ENCODE measurements around the gene RYR2. TPM values are rescaled to one million over a fixed set of nuclear protein-coding genes. Genes with fewer than 3 reads are reported as not detected.

RYR2 gene
- total and polyA plus RNA-seq, 11 donors, result 77.7 to 1,319 (median 805) TPM

DNA sequence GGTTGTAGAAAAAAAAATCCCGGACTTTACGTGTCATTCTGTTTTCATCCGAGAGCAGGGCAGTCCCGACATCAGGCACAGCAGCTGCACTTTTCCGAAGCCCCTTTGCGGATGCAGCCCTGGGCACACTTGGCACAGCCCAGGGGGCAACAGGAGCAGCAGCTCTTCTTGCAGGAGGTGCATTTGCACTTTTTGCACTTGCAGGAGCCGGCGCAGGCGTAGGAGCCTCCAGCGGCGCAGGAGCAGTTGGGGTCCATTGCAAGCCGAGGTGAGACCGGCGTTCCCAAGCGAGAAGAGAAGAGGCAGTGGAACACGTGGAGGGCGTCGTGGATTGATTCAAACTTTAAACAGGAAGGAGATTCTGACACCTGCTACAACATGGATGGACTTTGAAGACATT lies 37.9 kb upstream of the RYR2 start, which contains the start of gene MT1HL1:
Gene MT1HL1 (minus strand): TSS at position 326 of the 400 bp plus-strand sequence. CDS start 69 bp downstream, at position 257.
- ATAC-seq (no peak), DNase-seq (no peak)
- 89 to 92% (median 92%) methylated on average over 18 of the region's 18 CpGs for WGBS, 4 donors

DNA sequence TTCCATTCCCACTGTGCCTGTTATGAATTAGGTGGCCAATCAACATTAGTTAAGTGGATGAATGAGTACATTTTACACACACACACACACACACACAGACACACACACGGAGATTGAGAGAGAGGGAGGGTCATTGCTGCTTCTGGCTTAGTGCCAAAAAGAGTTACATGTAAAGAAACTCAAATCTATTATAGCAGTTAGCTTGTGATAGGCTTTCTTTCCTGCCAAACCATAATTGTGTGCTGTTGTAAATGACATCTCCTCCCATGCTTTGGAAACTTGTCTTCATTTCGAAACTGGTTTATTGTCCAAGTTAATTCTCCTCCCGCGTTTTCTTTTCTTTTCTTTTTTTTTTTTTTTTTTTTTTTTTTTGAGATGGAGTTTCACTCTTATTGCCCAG lies 36.3 kb upstream of the RYR2 start:
- intact Hi-C loops (cut with DNase I), result no loop called here
- H3K36me3 ChIP-seq, result peaks cover 0 to 2% (median 0%) of the 10 kb centered on the region in 9 donors
- no peak for DNase-seq
- no peak for TF ChIP-seq POLR2A (IDR thresholded peaks at IDR 0.05)
- TF ChIP-seq, protein P1, sequence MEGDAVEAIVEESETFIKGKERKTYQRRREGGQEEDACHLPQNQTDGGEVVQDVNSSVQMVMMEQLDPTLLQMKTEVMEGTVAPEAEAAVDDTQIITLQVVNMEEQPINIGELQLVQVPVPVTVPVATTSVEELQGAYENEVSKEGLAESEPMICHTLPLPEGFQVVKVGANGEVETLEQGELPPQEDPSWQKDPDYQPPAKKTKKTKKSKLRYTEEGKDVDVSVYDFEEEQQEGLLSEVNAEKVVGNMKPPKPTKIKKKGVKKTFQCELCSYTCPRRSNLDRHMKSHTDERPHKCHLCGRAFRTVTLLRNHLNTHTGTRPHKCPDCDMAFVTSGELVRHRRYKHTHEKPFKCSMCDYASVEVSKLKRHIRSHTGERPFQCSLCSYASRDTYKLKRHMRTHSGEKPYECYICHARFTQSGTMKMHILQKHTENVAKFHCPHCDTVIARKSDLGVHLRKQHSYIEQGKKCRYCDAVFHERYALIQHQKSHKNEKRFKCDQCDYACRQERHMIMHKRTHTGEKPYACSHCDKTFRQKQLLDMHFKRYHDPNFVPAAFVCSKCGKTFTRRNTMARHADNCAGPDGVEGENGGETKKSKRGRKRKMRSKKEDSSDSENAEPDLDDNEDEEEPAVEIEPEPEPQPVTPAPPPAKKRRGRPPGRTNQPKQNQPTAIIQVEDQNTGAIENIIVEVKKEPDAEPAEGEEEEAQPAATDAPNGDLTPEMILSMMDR (IDR thresholded peaks at IDR 0.05), result no peak
- H3K27ac ChIP-seq, result peak overlapping the region in 1 of 12 donors; percentile 93
- no peaks in the 10 kb centered on the region for H3K9me3 ChIP-seq
- H3K27me3 ChIP-seq, result no peaks in the 10 kb centered on the region
- peaks cover 0 to 30% (median 6%) of the 10 kb centered on the region in 12 donors for H3K4me1 ChIP-seq
- no peak overlapping the region for H3K4me3 ChIP-seq
- ATAC-seq, result no peak
- WGBS, 4 donors, result 57 to 64% (median 60%) methylated on average over 4 of the region's 4 CpGs

More for the DNA sequence above, 37.9 kb upstream of the RYR2 start, which contains the start of gene MT1HL1:
- TF ChIP-seq POLR2A (IDR thresholded peaks at IDR 0.05), result no peak
- TF ChIP-seq, protein P1 (IDR thresholded peaks at IDR 0.05), result no peak
- peak within 1 kb of the TSS in 2 of 12 donors; percentile 50 to 93 for H3K27ac ChIP-seq
- no peaks in the 10 kb centered on the region for H3K27me3 ChIP-seq
- H3K9me3 ChIP-seq, result no peaks in the 10 kb centered on the region
- intact Hi-C loops (cut with DNase I), result no loop called here
- peaks cover 0 to 36% (median 5%) of the 10 kb centered on the region in 12 donors for H3K4me1 ChIP-seq
- H3K36me3 ChIP-seq, result peaks cover 0 to 2% (median 0%) of the 10 kb centered on the region in 9 donors
- H3K4me3 ChIP-seq, result no peak within 1 kb of the TSS

DNA sequence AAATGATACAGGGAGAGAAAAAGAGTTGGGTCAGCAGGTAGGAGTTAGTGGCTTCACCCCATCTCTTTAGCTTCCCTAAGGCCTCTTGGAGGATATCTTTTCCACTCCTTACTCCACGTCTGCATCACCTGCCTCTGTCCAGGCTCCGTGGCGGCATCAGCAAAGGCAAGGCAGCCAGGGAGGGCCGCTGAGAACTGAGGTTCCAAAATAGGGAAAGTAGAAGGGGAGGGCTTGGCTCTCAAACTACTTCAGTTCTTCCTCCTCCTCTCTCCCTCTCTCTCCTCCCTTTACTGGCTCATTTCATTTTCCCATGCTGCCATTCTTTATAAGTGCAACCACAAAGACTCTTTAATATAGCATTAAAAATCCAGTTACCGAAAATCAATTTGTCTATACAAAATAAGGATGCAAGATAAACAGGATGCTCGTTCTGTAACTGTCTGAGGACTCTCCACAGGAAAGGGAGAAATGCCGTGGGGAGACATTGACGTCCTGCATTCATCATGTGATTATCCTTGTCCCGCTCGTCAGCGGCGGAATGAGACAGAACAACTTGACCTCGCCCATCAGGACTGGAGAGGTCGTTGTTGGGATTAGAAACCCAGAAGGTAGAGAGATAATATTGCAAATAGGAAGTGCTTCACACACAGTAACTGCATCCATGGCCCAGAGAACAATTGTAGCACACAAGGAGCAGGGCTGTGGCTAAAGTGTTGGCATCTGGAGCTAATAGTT lies 34.7 kb upstream of the RYR2 start:
- peaks cover 0 to 2% (median 0%) of the 10 kb centered on the region in 9 donors for H3K36me3 ChIP-seq
- no peaks in the 10 kb centered on the region for H3K27me3 ChIP-seq
- no peaks in the 10 kb centered on the region for H3K9me3 ChIP-seq
- intact Hi-C loops (cut with DNase I), result no loop called here
- H3K27ac ChIP-seq, result peak overlapping the region; percentile 17 to 93 (median 66)
- ATAC-seq, result peak; percentile 39 to 63 (median 48)
- no peak for DNase-seq
- peaks cover 0 to 44% (median 12%) of the 10 kb centered on the region in 12 donors for H3K4me1 ChIP-seq
- 31 to 39% (median 34%) methylated on average over 14 of the region's 14 CpGs for WGBS, 4 donors
- TF ChIP-seq, protein P1 (IDR thresholded peaks at IDR 0.05), result no peak
- no peak for TF ChIP-seq POLR2A (IDR thresholded peaks at IDR 0.05)
- H3K4me3 ChIP-seq, result no peak overlapping the region

- peak overlapping the region in 8 of 12 donors; percentile 88 to 94 (median 92) for H3K27ac ChIP-seq
- intact Hi-C loops (cut with DNase I), result no loop called here
- DNase-seq (no peak), ATAC-seq (no peak)
- no peaks in the 10 kb centered on the region for H3K9me3 ChIP-seq
- H3K4me3 ChIP-seq, result no peak overlapping the region
- H3K36me3 ChIP-seq, result no peaks in the 10 kb centered on the region
- no peaks in the 10 kb centered on the region for H3K27me3 ChIP-seq
- TF ChIP-seq, protein P1 (IDR thresholded peaks at IDR 0.05), result no peak
- no peak for TF ChIP-seq POLR2A (IDR thresholded peaks at IDR 0.05)
- WGBS, 4 donors, result 89 to 99% (median 92%) methylated on average over 4 of the region's 4 CpGs
- peaks cover 0 to 48% (median 12%) of the 10 kb centered on the region in 12 donors for H3K4me1 ChIP-seq
These were observed 32.4 kb upstream of the RYR2 start for GRCh38 chr1:237009611-237010010.

Data from heart left ventricle (tissue), 16 donors.